ENCODE data around the gene PTPRU. TPM values are rescaled to one million over a fixed set of nuclear protein-coding genes. Genes with fewer than 3 reads are reported as not detected.

PTPRU gene
- total and polyA plus RNA-seq, 4 donors, result 1.6 to 15.1 (median 6.0) TPM

- Histone ChIP-seq H3K36me3 (ENCODE audit: control insufficient read depth in 4 of 4, insufficient read depth in 3 of 4, low read depth in 1 of 4, low read length in 3 of 4) (peaks cover 0 to 2% (median 0%) of the 10 kb centered on the region in 4 donors), H3K27me3 (ENCODE audit: control insufficient read depth in 4 of 4, insufficient read depth in 4 of 4, low read length in 3 of 4) (no peaks in the 10 kb centered on the region), H3K27ac (ENCODE audit: low read depth in 1 of 2, low read length in 2 of 2) (no peak overlapping the region), H3K9me3 (ENCODE audit: control insufficient read depth in 4 of 4, low read length in 3 of 4) (no peaks in the 10 kb centered on the region), H3K4me1 (ENCODE audit: control insufficient read depth in 4 of 4, insufficient read depth in 4 of 4, low read length in 3 of 4) (no peaks in the 10 kb centered on the region), H3K4me3 (ENCODE audit: low read depth in 1 of 3, low read length in 3 of 3) (no peak overlapping the region), H3K9ac (ENCODE audit: low read depth in 1 of 2, low read length in 2 of 2) (no peak overlapping the region)
- no peak for DNase-seq (ENCODE audit: low spot score)
- WGBS, result 89% methylated on average over 9 of the region's 9 CpGs
- TF ChIP-seq YY1 (IDR thresholded peaks at IDR 0.05) (no peak), HNF4A (conservative IDR thresholded peaks at IDR 0.05) (no peak), CTCF (IDR thresholded peaks at IDR 0.05; ENCODE audit: low read depth, low read length, missing input control) (no peak), ZBTB33 (IDR thresholded peaks at IDR 0.05) (no peak), MAX (IDR thresholded peaks at IDR 0.05) (no peak), REST (IDR thresholded peaks at IDR 0.05) (no peak), ATF3 (IDR thresholded peaks at IDR 0.05) (no peak), SP1 (IDR thresholded peaks at IDR 0.05) (no peak), JUND (IDR thresholded peaks at IDR 0.05) (no peak), RXRA (IDR thresholded peaks at IDR 0.05) (no peak), GABPA (IDR thresholded peaks at IDR 0.05 in 1 of 2, conservative IDR thresholded peaks at IDR 0.05 in 1 of 2) (no peak), EGR1 (IDR thresholded peaks at IDR 0.05; ENCODE audit: low read depth in 2 of 2) (no peak), NR2F2 (IDR thresholded peaks at IDR 0.05) (no peak)
Observed at GRCh38 chr1:29327223-29327935, 91.1 kb downstream of the PTPRU start.
